ENCODE measurements around the gene DNAJB2. TPM values are rescaled to one million over a fixed set of nuclear protein-coding genes. Genes with fewer than 3 reads are reported as not detected.
"Not testable (repeated sequence)": the region's sequence is repeated elsewhere in the genome, so short reads cannot be mapped to it uniquely, and the experiment has no call there.

DNAJB2 gene
- total RNA-seq, 1 experiment from 2014 or later: 66.2 TPM

DNA sequence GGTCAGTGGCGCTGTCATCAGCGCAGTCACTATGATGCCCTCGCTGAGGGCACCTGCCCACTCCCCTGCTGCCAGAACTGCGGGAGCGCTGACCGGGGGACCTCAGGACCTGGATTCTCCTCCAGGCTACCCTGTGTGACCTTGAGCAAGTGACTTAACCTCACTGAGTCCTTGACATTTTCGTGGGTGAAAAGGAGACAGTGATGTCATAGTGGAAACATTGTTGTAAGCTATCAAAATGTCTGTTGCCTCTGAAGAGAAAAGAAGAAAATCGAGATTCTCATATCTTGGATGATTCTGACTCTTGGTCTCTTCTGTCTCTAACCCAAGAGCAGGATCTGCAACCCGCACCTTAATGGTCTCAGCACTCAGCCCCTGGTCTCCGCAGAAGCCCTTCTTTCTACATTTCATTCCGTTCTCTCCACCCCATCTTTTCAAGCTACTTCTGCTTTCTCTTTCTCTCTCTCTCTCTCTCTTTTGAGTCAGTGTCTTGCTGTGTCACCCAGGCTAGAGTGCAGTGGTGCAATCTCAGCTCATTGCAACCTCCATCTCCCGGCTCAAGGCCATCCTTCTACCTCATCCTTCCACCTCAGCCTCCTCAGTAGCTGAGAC lies 24.5 kb upstream of the DNAJB2 start:
- TF ChIP-seq, protein P1, sequence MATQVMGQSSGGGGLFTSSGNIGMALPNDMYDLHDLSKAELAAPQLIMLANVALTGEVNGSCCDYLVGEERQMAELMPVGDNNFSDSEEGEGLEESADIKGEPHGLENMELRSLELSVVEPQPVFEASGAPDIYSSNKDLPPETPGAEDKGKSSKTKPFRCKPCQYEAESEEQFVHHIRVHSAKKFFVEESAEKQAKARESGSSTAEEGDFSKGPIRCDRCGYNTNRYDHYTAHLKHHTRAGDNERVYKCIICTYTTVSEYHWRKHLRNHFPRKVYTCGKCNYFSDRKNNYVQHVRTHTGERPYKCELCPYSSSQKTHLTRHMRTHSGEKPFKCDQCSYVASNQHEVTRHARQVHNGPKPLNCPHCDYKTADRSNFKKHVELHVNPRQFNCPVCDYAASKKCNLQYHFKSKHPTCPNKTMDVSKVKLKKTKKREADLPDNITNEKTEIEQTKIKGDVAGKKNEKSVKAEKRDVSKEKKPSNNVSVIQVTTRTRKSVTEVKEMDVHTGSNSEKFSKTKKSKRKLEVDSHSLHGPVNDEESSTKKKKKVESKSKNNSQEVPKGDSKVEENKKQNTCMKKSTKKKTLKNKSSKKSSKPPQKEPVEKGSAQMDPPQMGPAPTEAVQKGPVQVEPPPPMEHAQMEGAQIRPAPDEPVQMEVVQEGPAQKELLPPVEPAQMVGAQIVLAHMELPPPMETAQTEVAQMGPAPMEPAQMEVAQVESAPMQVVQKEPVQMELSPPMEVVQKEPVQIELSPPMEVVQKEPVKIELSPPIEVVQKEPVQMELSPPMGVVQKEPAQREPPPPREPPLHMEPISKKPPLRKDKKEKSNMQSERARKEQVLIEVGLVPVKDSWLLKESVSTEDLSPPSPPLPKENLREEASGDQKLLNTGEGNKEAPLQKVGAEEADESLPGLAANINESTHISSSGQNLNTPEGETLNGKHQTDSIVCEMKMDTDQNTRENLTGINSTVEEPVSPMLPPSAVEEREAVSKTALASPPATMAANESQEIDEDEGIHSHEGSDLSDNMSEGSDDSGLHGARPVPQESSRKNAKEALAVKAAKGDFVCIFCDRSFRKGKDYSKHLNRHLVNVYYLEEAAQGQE (IDR thresholded peaks at IDR 0.05; ENCODE audit: insufficient read depth in 1 of 2, low read depth in 2 of 2, low read length in 1 of 2): no peak
- TF ChIP-seq, protein P2, sequence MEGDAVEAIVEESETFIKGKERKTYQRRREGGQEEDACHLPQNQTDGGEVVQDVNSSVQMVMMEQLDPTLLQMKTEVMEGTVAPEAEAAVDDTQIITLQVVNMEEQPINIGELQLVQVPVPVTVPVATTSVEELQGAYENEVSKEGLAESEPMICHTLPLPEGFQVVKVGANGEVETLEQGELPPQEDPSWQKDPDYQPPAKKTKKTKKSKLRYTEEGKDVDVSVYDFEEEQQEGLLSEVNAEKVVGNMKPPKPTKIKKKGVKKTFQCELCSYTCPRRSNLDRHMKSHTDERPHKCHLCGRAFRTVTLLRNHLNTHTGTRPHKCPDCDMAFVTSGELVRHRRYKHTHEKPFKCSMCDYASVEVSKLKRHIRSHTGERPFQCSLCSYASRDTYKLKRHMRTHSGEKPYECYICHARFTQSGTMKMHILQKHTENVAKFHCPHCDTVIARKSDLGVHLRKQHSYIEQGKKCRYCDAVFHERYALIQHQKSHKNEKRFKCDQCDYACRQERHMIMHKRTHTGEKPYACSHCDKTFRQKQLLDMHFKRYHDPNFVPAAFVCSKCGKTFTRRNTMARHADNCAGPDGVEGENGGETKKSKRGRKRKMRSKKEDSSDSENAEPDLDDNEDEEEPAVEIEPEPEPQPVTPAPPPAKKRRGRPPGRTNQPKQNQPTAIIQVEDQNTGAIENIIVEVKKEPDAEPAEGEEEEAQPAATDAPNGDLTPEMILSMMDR (IDR thresholded peaks at IDR 0.05): no peak
- TF ChIP-seq POLR2AphosphoS5 (IDR thresholded peaks at IDR 0.05; ENCODE audit: low read depth, low read length) (no peak), TCF7L2 (IDR thresholded peaks at IDR 0.05; ENCODE audit: low read depth, low read length) (no peak), SIN3A (IDR thresholded peaks at IDR 0.05; ENCODE audit: borderline replicate concordance, insufficient read depth, low read depth, low read length) (no peak)
- Histone ChIP-seq H3K27ac (ENCODE audit: low read length) (no peak overlapping the region), H3K9me3 (ENCODE audit: control insufficient read depth, insufficient read depth, low read depth, low read length) (no peaks in the 10 kb centered on the region), H3K27me3 (ENCODE audit: control insufficient read depth, insufficient read depth, low read length) (peaks cover 8% of the 10 kb centered on the region), H3K36me3 (ENCODE audit: control insufficient read depth, insufficient read depth, low read length) (no peaks in the 10 kb centered on the region; the same call in 1 of the 2 replicates), H3K4me1 (ENCODE audit: control insufficient read depth, insufficient read depth, low read length) (peaks cover 18% of the 10 kb centered on the region), H3K4me3 (ENCODE audit: low read depth in 2 of 2, low read length in 2 of 2) (peak overlapping the region; percentile 49 to 68)
- no TSS peak for BruUV-seq (replicated peaks)
- ATAC-seq (peak; percentile 22), DNase-seq (ENCODE audit: low read depth, low spot score) (no peak)
- ChIA-PET POLR2A (interaction anchor here (1.5 kb wide), 1 partner anchor 10 kb away, joined by 3 read pairs; no protein-coding TSS in a partner anchor), CTCF (no interaction called here)
- intact Hi-C loops (cut with micrococcal nuclease; ENCODE audit: unreplicated experiment): no loop called here
- in situ Hi-C loops (cut with HindIII; ENCODE audit: low pct_unique_long_range_greater_than_20kb, low sequenced_read_pairs): no loop called here

DNA sequence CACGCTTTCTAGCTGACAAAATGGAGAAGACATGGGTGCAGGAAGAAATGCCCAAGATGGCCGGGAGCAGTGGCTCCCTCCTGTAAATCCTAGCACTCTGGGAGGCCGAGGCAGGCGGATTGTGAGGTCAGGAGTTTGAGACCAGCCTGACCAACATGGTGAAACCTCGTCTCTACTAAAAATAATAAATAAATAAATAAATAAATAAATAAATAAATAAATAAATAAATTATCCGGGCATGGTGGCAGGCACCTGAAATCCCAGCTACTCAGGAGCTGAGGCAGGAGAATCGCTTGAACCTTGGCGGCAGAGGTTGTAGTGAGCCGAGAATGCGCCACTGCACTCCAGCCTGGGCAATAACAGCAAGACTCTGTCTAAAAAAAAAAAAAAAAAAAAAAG lies 20.2 kb upstream of the DNAJB2 start:
- H3K27me3 ChIP-seq (ENCODE audit: control insufficient read depth, insufficient read depth, low read length); H3K4me3 ChIP-seq (ENCODE audit: low read depth in 2 of 2, low read length in 2 of 2); H3K27ac ChIP-seq (ENCODE audit: low read length); ATAC-seq; DNase-seq (ENCODE audit: low read depth, low spot score); H3K4me1 ChIP-seq (ENCODE audit: control insufficient read depth, insufficient read depth, low read length); CTCF ChIA-PET; intact Hi-C loops (cut with micrococcal nuclease; ENCODE audit: unreplicated experiment); H3K36me3 ChIP-seq (ENCODE audit: control insufficient read depth, insufficient read depth, low read length); in situ Hi-C loops (cut with HindIII; ENCODE audit: low pct_unique_long_range_greater_than_20kb, low sequenced_read_pairs); H3K9me3 ChIP-seq (ENCODE audit: control insufficient read depth, insufficient read depth, low read depth, low read length); BruUV-seq (replicated peaks): not testable (repeated sequence)
- POLR2A ChIA-PET: interaction anchor here (0.6 kb wide), 2 partner anchors 42 to 171 kb away, joined by 3 to 4 read pairs; no protein-coding TSS in a partner anchor

All from Panc1 (cell line).